Retina (tissue), 1 donor: ENCODE results near the gene POLD4.
A peak's percentile ranks its signal among the peaks of the same experiment; 100 is the strongest.

Experiments
- DNase-seq: peaks from one replicate; pipeline ENCODE4 v3.0.0-alpha.2; 2016

Gene POLD4

DNA sequence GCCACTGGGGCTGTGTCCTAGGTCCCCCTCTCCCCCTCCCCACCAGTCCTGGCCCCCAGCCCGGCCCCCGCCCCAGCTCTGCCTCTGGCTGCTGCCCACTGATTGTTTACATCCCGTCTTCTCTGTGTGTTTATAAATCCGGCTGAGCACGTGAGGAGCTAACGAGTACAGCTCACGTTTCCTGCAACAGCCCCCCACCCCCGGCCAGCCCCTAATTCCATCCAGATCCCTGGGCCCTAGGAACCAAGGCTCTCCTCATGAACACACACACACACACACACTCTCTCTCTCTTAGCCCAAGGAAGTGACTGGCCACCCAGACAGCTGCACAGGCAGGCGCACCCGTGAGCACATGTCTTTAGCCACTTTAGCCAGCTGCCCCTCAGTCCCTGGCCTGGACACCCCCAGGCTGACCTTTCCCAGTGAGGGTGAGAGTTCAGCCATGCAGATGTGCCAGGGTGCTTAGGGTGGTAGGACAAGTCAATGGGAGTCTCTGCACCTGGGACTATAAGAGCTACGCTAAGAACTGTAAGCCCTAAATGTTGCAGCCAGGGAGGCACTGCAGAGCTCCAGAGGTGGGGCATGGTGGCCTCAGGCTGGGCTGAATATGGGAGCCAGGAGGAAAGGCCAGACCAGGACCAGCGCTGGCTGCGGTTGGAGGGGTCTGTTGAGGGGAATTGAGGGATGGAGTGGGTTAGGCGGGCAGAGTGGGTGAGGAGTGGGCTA lies 17.2 kb upstream of the POLD4 start:
- DNase-seq: peak; percentile 50

DNA sequence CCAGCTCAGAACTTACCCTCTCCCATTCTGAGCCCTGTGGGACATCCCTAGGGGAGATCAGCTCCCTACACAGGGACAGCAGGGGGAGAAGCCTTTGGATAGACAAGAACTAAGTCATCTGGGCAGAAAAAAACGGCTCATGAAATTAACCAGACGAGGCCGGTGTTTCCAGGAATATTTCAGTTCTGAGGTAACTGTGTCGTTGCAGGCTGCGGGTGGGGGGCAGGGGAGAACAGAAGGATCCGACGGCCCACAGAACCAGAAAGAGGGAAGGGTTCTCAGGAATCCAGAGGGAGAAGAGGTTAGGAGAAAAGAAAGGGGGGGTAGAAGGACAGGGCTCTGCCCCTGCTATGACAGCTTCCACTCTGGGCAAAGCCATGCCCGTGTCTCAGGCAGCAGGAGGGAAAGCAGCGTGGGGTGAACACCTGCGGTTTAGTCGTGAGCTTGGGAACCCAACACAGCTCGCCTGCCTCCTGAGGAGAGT lies 16.5 kb upstream of the POLD4 start:
- DNase-seq: no peak

DNA sequence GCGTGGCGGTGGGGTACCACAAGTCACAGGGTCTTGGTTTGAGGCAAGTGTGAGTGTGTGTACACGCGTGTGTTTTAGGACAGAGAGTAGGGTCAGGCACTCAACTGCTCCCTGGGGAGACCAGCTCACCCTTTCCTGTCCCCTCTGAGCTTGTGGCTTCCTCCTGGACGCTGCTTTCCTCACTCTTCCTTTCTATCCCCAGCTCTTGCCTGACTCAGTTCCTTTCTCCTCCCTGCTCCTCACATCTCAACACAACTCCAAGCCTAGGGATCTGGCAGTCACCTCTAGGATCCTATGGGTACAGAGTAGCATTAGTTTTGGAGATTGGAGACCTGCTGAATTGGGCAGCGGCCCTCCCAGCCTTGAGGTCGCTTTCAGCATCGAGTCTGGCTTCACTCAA lies 15.9 kb upstream of the POLD4 start:
- no peak for DNase-seq

DNA sequence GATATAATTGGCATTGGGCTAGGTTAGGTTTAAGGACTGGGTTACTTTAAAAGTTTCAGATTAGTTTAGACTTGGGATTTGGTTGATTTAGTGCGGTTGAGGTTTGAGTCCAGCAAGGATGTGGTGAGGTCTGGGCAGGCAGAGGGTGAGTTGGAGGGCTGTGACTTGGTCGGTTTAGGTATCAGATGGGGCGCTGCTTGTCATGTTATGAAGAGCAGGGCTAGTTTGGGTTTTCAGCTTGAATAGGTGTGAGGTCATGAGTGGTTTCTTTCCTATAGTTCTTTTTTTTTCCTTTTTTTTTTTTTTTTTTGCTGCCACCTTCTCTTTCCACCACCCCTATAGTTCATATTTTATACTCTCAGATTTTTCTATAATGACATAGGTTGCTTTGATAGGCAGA lies 15.3 kb upstream of the POLD4 start:
- no peak for DNase-seq

DNA sequence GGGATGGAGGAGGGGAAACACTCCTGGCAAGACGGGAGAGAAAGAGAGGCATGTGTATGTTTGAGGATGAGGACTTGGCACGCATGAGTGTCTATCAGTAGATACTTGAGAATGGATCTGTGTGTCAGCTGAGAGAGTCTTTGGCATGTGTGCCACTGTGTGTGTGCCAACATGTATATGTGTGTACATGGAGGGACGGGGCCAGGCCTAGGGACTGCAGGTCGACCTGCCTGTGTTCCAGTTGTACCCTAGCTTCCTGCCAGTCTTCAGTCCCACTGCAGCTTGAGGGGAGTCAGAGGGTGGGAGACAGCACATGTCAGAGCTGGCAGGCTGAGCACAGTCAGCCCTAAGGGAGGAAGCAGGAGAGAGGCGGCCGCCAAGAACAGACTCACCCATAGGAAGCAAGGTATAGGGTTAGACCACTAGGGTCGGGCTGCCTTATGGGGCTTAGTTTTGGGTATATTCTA lies 14.4 kb upstream of the POLD4 start:
- DNase-seq: no peak

DNA sequence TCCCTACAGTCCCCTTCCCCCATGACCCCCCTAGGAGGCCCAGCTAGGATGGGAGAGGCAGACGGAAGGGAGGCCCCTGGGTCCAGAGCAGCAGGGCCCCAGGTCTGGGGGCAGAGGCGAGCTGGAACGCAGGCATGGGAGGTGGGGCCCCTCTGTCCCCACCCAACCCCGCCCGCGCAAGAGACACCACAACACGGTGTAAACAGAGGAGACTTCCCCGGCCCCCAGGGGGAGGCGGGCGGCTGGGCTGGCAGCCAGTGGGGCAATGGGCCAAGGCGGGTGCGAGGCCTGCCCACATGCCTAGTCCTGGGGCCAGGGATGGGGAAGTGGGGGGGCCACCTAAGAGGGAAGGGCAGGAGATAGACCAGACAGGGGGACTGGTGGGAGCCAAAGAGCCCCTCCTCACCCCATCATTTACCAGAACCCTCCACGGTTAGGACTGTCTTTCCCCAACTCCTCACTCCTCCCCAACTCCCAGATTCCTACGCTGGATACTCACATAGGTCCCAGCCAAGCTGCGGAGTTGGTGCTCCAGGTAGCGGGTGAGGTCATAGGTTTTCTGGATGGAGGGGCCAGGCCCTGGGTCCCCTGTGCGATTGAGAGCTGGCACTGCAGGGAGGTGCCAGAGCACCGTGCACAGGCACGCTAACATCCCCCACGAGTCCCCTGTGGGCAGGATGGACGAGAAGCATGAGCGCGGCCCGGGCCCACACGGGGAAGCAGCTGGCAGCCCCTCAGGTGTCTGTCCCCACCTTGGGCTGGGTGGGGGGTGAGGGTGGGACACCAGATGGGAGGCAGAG lies 13.8 kb upstream of the POLD4 start:
- DNase-seq: no peak

DNA sequence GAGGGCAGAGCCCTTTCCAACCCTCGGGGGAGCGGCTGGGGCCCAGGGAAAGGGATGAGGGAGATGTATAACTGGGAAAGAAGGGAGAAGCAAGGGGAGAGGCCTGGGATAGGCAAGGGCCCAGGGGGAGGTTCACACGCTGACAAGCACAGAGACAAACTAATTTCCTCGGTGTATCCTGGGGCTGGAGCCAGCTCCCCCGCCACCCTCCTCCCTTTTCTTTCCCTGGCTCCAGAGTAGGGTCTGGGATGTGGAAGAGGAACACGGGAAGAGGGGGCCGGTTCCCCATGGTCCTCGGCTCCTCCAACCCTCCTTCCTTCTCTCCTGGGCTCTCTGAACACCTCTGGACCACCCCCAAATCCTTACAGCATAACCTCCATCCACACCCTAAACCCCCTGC lies 13.2 kb upstream of the POLD4 start:
- DNase-seq: no peak

DNA sequence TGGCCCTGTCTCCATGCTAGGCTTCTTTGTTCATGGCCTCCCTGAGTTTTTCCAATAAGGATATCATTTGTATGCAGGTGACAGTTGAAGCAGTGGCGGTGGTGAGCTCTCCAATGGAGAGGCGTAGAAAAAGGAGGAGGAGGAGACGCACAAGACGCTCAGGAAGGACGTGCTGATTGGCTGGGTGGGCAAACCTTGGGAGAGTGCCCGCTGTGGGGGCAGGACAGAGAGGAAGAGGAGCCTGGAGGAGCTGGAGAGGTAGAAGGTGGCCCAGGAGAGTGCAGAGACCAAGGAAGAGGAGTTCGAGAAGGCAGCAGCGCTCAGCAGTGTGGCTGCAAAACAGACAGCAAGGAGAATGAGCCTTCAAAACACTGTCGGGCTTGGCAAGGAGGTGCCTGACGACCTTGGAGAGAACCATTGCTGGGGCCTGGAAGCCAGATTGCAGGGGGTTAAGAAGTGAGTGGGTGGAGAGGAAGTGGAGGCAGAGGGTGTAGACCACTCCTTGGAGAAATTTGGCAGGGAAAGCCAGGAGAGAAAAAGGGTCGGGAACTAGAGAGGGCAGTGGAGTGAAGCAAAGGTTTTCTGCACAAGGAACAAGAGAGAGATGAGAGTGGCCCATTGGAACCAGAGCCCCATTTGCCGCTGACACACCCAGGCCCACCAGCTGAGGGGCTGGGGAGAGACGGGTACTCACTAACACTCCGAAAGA lies 12.5 kb upstream of the POLD4 start:
- no peak for DNase-seq

DNA sequence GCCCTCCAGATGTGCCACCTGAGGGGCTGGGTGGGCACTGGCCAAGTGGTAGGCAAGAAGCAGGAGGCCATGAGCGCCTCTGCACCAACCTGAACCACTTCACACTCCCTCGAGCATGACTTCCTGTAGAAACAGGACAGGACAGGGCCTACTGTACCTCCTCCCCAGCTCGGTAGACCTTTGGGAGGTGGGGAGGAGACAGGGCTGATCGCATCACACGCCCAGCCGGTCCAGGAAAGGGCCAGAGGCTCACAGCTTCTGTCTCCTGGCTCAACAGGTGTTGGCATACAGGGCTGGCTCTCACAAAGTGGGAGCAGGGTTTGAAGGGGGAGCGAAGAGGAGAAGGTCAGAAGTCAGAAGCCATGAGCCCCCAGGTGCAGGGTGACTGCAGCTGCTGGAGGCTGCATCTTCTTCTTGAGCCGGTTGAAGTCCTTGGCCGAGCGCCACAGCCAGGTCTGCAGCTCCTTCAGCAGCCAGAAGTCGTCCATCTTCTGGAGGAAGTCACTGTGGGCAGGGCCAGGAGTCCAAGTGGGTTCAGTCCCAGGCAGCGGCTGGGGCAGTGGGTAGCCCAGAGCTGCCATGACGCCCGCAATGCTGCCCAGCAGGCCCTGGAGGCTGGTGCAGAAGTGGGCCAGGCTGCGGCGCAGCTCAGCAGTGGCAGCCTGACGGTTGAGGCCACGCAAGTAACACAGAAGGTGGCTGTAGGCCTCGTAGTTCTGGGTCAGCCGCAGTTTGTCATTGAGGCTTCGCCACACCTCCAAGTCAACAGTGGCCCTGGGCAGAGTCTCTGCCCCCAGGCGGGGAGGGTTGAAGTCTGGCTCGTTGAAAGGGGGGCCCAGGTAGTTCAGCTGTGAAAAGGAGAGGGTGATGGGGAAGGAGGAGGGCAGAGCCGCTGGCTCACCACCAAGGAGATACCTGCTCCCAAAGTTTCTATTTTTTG lies 11.7 kb upstream of the POLD4 start:
- no peak for DNase-seq

DNA sequence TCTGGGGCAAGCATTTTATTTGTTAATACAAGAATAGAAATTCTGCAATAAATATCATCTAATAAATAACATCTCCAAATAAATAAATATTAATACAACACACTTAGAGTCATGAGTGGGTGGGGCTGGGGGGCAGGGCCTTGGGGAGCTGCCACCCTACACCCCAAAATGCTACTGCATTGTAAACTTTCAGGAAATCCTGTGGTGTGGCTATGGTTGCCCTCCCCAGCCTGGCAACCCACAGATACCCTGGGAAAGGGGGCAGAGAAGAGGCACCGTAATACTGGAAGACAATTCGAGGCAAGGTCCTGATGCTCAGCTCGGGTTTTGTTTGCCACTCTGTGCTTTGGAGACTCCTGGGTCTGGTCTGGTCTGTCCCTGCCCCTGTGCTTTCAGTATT lies 10.8 kb upstream of the POLD4 start:
- DNase-seq: no peak

DNA sequence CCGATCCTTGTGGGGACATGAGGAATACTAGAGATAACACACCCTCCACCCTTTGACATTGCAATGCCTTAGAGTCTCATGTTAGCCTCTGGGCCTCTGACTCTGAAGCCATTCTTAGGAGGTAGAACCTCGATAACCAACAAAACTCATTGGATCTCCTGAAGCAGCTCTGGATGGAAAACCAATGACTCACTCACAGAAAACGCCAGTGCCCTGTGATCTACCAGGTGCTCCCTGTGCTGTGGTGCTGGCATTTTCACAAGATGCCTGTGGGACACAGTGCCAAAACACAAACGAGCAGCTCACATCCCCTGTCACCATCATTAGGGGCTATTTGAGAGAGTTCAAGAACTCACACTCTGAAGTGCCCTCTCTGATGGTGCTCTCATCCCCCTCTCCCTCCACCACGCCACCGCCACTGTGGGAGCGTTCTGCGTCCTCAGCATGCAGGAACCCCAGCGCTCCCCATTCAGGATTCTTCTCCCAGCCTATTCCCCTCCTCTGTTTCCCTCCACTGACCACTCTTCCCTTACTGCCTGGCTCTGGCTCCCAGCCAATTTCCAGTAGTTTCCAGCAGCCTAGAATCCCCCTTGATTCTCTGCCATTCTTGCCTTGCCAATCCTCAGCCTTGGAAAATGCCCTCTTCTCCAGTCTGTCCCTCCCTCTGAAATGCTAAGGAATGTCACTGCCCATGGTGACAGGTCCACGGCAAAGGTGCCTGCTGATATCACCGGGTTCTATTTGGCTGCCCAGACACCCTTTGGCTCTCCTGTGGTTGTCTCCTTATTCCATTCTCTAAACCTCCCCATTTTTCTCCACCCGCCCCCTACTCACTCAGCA lies 4.7 kb upstream of the POLD4 start:
- no peak for DNase-seq

DNA sequence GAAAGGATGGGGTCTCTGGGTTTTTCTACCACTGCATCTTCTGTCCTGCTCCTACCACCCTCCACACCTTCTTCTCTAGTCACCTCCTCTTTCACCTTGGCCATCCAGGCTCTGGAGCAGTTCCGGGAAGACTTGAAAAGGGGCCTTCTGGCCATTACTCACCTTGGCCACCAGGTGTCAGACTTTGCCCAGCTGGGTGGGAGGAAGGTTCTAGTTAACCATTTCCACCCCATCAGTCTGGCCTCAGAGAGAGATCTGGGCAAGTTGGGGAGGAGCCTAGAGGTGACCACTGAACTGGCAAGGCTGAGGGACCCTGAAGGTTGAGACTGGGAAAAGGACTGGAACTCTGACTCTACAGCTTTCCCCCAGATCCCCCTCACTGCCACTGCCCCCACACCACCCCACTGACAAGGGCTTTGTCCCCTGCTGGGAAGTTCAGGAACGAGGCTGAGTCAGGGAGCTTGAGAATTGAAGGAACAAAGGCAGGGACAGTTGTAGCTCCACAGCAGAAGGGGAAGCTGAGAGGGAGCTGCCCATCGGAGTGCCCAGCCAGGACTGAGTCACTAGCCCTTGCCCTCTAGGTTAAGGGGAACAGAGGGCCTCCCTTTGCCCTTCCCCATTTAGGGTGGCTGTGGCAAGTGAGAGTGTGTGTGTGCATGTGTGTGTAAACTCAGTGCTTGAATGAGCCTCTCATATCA lies 3.7 kb upstream of the POLD4 start:
- DNase-seq: peak; percentile 81

DNA sequence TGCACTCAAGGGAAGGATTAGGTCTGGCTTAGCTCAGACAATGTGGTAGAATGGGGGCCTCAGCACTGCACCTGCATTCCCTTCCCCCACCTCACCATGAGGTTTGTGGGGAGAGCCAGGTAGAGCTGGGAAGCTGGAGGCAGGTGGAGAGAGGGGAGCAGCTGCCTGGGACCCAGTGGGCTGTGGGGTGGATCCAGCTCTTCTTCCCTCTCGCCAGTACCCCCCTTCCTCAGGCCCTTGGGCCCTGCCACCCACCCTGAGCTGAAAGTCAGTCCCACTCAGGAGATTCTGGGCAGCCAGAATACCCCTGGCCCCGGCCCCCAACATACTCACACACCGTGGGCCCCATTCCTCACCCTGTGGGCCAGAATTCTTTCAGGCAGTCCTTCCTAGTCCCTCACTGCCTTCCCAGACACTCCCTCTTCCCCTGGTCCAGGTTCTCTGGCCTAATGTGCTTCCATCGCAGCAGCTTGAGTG lies 3.1 kb upstream of the POLD4 start:
- no peak for DNase-seq

DNA sequence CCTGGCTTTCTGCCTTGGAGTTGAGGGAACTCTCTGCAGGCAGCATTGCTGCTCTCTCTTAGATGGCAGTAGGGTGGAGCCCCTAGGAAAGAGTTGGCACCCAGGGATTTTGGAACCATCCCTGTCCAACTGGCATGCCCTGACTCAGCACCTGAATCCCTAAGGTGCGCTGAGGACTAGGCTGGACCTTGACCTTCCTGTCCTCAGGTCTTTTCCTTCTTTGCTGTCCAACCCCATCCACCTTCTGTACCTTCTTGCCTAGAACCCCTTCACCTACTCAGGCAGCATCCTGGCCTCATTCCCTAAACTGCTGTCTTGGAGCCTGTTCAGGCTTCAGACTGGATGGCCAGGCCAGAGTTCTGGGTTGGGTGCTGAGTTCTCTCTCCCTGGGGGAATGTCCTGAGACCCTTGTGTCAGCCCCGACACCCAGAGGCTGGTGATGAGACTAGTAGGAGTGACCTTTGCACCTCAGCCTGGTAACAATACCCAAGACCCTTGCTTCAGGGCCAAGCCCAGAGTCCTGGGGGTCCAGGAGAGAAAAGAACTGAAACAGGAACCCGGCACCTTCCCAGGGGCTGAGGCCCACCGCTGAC lies 2.5 kb upstream of the POLD4 start:
- no peak for DNase-seq

DNA sequence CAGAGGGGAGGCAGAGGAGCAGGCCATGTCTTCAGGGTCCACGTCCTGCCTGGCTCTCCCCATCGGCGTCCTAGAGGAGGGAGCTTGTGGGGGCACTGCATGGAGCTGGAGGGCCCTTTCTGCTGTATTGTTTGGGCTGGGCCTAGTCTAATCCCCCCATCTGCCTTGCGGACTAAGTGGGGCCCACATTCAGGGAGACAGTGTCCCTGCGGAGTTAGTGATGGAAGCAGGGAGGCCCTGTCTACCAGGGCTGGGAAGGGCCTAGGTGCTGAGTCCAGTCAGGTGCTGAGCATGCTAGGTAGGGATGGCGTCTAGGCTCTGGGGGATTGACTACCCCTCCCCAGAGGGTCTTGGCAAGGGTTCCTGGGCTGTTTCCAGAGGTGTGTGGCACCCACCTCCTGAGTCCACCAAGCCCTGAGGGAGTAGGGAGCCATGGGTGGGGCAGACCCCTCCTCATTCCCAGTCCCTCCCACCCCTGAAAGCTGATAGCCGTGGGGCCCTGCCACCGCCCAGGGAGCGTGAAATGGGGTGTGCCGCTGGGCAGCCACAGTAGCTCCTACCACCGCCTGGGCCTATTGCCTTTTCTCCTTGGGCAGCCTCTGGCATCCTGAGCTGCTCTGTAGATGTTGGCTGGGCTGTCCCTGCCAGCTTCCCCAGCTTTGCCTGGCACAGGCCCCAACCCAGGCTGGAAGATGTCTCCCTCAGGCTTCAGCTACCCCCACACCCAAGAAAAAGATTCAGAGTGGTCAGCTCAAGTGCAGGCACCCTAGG lies 1.9 kb upstream of the POLD4 start:
- DNase-seq: no peak

DNA sequence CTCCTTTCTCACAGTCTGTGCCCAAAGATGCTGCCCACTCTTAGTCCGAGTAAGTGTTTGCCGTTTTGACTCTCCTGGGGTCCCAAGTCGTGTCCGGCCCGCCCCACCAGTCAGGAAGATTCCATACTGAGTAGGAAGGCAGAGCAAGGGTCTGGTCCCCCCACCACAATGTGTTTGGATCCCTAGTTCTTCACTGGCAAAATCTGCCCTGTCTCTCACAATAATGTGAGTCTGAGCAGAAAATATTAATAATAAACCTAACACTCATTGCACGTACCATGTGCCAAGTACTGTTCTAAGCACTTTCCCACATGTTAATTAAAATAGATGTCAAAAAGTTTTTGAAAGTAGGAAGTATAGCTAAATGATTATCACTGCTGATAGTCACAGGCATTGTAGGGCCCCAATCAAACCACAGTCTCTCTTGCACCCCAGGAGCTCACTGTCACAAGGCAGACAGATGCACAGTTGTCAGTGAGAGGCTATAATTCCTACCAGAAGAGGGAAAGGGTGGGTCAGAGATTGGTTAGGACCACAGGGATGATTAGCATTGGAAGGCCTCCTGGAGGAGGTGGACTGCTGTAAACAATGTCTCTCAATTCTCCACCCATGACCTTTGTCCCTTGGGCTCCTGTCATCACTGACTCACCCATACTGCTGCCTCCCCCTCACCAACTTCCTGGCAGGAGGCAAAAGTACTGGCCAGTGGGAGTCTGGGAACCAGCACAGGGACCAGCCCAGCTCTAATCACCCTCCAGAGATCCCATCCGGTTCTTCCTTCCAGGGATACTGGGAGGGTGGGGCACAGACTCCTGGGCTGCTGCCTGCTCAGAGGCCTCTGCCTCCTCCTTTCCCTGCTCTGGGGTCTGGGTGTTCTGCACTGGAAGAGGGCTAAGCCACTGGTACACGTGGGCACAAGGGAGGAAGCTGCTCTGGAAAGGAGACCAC lies 1.0 kb upstream of the POLD4 start:
- DNase-seq: no peak

DNA sequence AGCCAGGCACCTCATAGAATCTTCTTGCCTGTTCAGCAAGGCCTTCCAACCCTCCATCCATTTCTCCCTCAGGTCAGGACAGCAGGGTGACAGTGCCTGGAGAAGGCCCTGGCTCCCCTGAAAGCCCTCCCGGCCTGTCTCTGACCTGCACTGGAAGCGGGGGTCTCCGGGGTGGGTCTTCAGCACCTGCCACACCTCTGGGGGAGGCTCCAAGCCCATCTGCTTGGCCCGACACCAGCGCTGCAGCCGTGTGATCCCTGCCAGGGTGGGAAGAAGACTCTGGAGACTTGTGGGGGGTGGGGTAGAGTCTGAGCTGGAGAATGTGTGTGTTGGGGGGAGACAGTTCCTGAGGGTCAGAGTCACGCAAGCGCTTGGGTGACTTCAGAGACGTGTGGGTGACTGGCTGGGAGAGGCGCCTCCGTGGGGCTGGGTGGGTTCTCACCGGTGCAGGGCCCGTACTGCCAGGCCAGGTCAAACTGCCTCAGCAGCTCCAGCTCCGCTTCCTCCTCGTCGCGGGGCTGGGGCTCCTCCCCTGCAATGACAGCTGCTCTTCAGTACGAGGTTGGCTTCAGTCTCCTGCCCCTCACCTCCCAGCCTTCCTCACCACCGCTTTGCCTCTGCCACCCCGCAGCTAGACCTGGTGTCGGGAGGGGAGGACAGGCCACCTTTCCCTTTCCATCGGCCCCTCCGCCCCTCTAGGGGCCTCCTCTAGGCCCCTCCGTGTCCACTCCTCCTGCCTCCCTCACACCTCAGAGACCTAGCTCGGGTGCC lies 615 bp downstream of the POLD4 start:
- no peak for DNase-seq
